ENCODE results near the gene COL20A1. TPM values are rescaled to one million over a fixed set of nuclear protein-coding genes. Genes with fewer than 3 reads are reported as not detected.
"Not testable (repeated sequence)": the region's sequence is repeated elsewhere in the genome, so short reads cannot be mapped to it uniquely, and the experiment has no call there.

COL20A1 gene
- total RNA-seq, 1 donor from 2014 or later: not detected

- no peak overlapping the region for H3K27ac ChIP-seq (replicated peaks)
- H3K9me3 ChIP-seq (replicated peaks): peaks cover 8% of the 10 kb centered on the region
- H3K4me1 ChIP-seq: no peaks in the 10 kb centered on the region
- no peaks in the 10 kb centered on the region for H3K36me3 ChIP-seq
- TF ChIP-seq, protein P1, sequence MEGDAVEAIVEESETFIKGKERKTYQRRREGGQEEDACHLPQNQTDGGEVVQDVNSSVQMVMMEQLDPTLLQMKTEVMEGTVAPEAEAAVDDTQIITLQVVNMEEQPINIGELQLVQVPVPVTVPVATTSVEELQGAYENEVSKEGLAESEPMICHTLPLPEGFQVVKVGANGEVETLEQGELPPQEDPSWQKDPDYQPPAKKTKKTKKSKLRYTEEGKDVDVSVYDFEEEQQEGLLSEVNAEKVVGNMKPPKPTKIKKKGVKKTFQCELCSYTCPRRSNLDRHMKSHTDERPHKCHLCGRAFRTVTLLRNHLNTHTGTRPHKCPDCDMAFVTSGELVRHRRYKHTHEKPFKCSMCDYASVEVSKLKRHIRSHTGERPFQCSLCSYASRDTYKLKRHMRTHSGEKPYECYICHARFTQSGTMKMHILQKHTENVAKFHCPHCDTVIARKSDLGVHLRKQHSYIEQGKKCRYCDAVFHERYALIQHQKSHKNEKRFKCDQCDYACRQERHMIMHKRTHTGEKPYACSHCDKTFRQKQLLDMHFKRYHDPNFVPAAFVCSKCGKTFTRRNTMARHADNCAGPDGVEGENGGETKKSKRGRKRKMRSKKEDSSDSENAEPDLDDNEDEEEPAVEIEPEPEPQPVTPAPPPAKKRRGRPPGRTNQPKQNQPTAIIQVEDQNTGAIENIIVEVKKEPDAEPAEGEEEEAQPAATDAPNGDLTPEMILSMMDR (IDR thresholded peaks at IDR 0.05; ENCODE audit: borderline replicate concordance): no peak
- peaks cover 77% of the 10 kb centered on the region for H3K27me3 ChIP-seq (ENCODE audit: low read depth)
- no peak overlapping the region for H3K4me3 ChIP-seq
- no peak for DNase-seq
- intact Hi-C loops (cut with micrococcal nuclease): no loop called here
Observed at GRCh38 chr20:63331741-63332400, 38.9 kb downstream of the COL20A1 start.

GRCh38 chr20:63332488-63333240 is 39.7 kb downstream of the COL20A1 start:
- Histone ChIP-seq H3K4me3 (no peak overlapping the region), H3K27ac (replicated peaks) (no peak overlapping the region), H3K4me1 (no peaks in the 10 kb centered on the region), H3K27me3 (ENCODE audit: low read depth) (peaks cover 85% of the 10 kb centered on the region), H3K36me3 (no peaks in the 10 kb centered on the region), H3K9me3 (replicated peaks) (peaks cover 5% of the 10 kb centered on the region)
- intact Hi-C loops (cut with micrococcal nuclease): no loop called here
- TF ChIP-seq, protein P1 (IDR thresholded peaks at IDR 0.05; ENCODE audit: borderline replicate concordance): no peak
- no peak for DNase-seq

GRCh38 chr20:63333241-63333836 is 40.4 kb downstream of the COL20A1 start:
- Histone ChIP-seq H3K27me3 (ENCODE audit: low read depth) (peaks cover 92% of the 10 kb centered on the region), H3K9me3 (replicated peaks) (peaks cover 5% of the 10 kb centered on the region), H3K4me1 (no peaks in the 10 kb centered on the region), H3K27ac (replicated peaks) (no peak overlapping the region), H3K36me3 (no peaks in the 10 kb centered on the region), H3K4me3 (no peak overlapping the region)
- peak; percentile 12 for DNase-seq
- intact Hi-C loops (cut with micrococcal nuclease): no loop called here
- TF ChIP-seq, protein P1 (IDR thresholded peaks at IDR 0.05; ENCODE audit: borderline replicate concordance): no peak

DNA sequence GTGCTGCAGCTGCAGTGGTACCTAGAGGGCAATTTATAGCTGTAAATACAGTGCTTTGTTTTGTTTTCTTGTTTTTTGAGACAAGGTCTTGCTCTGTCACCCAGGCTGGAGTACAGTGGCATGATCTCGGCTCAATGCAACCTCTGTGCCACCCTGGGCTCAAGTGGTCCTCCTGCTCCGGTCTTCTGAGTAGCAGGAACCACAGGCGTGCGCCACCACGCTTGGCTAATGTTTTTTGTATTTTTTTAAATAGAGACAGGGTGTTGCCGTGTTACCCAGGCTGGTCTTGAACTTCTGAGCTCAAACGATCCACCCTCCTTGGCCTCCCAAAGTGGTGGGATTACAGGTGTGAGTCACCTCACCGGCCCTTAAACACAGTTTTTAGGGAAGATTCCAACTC is 41.4 kb downstream of the COL20A1 start:
- TF ChIP-seq, protein P1 (IDR thresholded peaks at IDR 0.05; ENCODE audit: borderline replicate concordance): no peak
- H3K27me3 ChIP-seq (ENCODE audit: low read depth): peaks cover 96% of the 10 kb centered on the region
- H3K4me1 ChIP-seq: no peaks in the 10 kb centered on the region
- H3K9me3 ChIP-seq (replicated peaks): peaks cover 5% of the 10 kb centered on the region
- no peak overlapping the region for H3K27ac ChIP-seq (replicated peaks)
- no peaks in the 10 kb centered on the region for H3K36me3 ChIP-seq
- DNase-seq: no peak
- H3K4me3 ChIP-seq: no peak overlapping the region
- intact Hi-C loops (cut with micrococcal nuclease): no loop called here

- intact Hi-C loops (cut with micrococcal nuclease); H3K4me1 ChIP-seq; DNase-seq; H3K36me3 ChIP-seq; H3K27ac ChIP-seq (replicated peaks); H3K9me3 ChIP-seq (replicated peaks); H3K4me3 ChIP-seq: not testable (repeated sequence)
- H3K27me3 ChIP-seq (ENCODE audit: low read depth): peaks cover 89% of the 10 kb centered on the region
Observed at GRCh38 chr20:63335060-63335459, 42.1 kb downstream of the COL20A1 start.

DNA sequence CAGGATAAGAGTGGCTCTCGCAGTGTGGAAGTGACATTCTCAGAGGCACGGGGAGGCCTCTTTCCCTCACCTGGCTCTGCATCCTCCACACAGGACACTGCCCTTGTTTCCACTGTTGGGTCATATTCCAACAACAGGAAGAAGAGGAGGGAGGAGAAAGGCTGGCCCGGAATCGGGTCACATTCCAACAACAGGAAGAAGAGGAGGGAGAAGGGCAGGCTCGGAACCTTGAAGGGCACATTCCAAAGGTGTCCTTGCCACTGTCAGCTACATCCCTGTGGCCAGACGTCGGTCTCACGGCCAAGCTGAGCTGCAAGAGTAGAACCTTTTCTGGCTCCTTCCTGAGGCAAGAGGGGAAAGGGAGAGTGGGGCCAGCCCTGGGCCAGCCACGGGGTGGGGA is 42.7 kb downstream of the COL20A1 start:
- Histone ChIP-seq H3K27ac (replicated peaks) (no peak overlapping the region), H3K27me3 (ENCODE audit: low read depth) (peaks cover 82% of the 10 kb centered on the region), H3K4me1 (no peaks in the 10 kb centered on the region), H3K36me3 (no peaks in the 10 kb centered on the region), H3K9me3 (replicated peaks) (peaks cover 10% of the 10 kb centered on the region), H3K4me3 (no peak overlapping the region)
- DNase-seq: no peak
- intact Hi-C loops (cut with micrococcal nuclease): no loop called here
- TF ChIP-seq, protein P1 (IDR thresholded peaks at IDR 0.05; ENCODE audit: borderline replicate concordance): no peak
